Cerebellar cortex (tissue), 1 donor: Measurements from ENCODE around the gene AGBL1.
"Not testable (repeated sequence)": the region's sequence is repeated elsewhere in the genome, so short reads cannot be mapped to it uniquely, and the experiment has no call there.

Experiments
- DNase-seq: peaks from one replicate; pipeline ENCODE4 v3.0.0-alpha.2; 2015; ENCODE audit warnings: low spot score

Gene AGBL1

GRCh38 chr15:86399041-86399954 lies 319.6 kb downstream of the AGBL1 start:
- no peak for DNase-seq

- DNase-seq: no peak
Measured at GRCh38 chr15:86403221-86403620, 323.6 kb downstream of the AGBL1 start.

GRCh38 chr15:86403914-86404583 lies 324.4 kb downstream of the AGBL1 start:
- no peak for DNase-seq

GRCh38 chr15:86408261-86408660 lies 328.6 kb downstream of the AGBL1 start:
- no peak for DNase-seq

GRCh38 chr15:86411916-86412315 lies 332.2 kb downstream of the AGBL1 start:
- no peak for DNase-seq

GRCh38 chr15:86413191-86413590 lies 333.5 kb downstream of the AGBL1 start:
- DNase-seq: no peak

- DNase-seq: no peak
Measured at GRCh38 chr15:86425746-86426145, 346.1 kb downstream of the AGBL1 start.

GRCh38 chr15:86432861-86433260 lies 353.2 kb downstream of the AGBL1 start:
- DNase-seq: no peak

- DNase-seq: no peak
Measured at GRCh38 chr15:86433983-86434382, 354.3 kb downstream of the AGBL1 start.

- DNase-seq: no peak
Measured at GRCh38 chr15:86439614-86440013, 359.9 kb downstream of the AGBL1 start.

- DNase-seq: no peak
Measured at GRCh38 chr15:86444527-86444926, 364.9 kb downstream of the AGBL1 start.

GRCh38 chr15:86445579-86446252 lies 366.0 kb downstream of the AGBL1 start:
- DNase-seq: no peak

GRCh38 chr15:86446253-86446640 lies 366.6 kb downstream of the AGBL1 start:
- no peak for DNase-seq

- DNase-seq: not testable (repeated sequence)
Measured at GRCh38 chr15:86465470-86466039, 385.9 kb downstream of the AGBL1 start.

GRCh38 chr15:86481720-86482119 lies 402.0 kb downstream of the AGBL1 start:
- no peak for DNase-seq

- DNase-seq: no peak
Measured at GRCh38 chr15:86483936-86484335, 404.3 kb downstream of the AGBL1 start.

GRCh38 chr15:86488046-86488445 lies 408.4 kb downstream of the AGBL1 start:
- DNase-seq: no peak

- DNase-seq: no peak
Measured at GRCh38 chr15:86489981-86490380, 410.3 kb downstream of the AGBL1 start.

- no peak for DNase-seq
Measured at GRCh38 chr15:86491118-86491517, 411.4 kb downstream of the AGBL1 start.

- DNase-seq: no peak
Measured at GRCh38 chr15:86493884-86494283, 414.2 kb downstream of the AGBL1 start.

- no peak for DNase-seq
Measured at GRCh38 chr15:86494475-86494874, 414.8 kb downstream of the AGBL1 start.

- no peak for DNase-seq
Measured at GRCh38 chr15:86502301-86502700, 422.6 kb downstream of the AGBL1 start.
